Keratinocyte (primary cell): ENCODE results near the gene ZNF836.

Experiments used
- CTCF ChIP-seq, 3 experiments: IDR thresholded peaks in 1 of 3; conservative IDR thresholded peaks in 1 of 3; optimal IDR thresholded peaks in 1 of 3; 2 replicates in 2 of 3; 3 replicates in 1 of 3; pipeline versions ENCODE3 to v1.5.1; 2011; ENCODE audit warnings: low read length in 3 of 3, mild to moderate bottlenecking in 3 of 3, moderate library complexity in 2 of 3, control low read depth in 1 of 3, inconsistent platforms in 1 of 3; ENCODE audit not compliant: insufficient read depth in 2 of 3; ENCODE audit errors: extremely low read depth in 1 of 3
- EZH2 ChIP-seq: IDR thresholded peaks from one replicate; pipeline ENCODE4 v1.6.1; 2012; ENCODE audit warnings: inconsistent platforms, mild to moderate bottlenecking, low read length, moderate library complexity

- TF ChIP-seq CTCF (optimal IDR thresholded peaks at IDR 0.05 in 1 of 3, IDR thresholded peaks at IDR 0.05 in 1 of 3, conservative IDR thresholded peaks at IDR 0.05 in 1 of 3; ENCODE audit: extremely low read depth in 1 of 3, insufficient read depth in 2 of 3, low read length in 3 of 3) (no peak), EZH2 (no peak)
Observed at GRCh38 chr19:52138983-52139251, 32.5 kb downstream of the ZNF836 start.
